ENCODE data around the gene TMEM164. TPM values are rescaled to one million over a fixed set of nuclear protein-coding genes. Genes with fewer than 3 reads are reported as not detected.

TMEM164 gene
- total and polyA plus RNA-seq, 2 of the 4 experiments (the other 2 are of a cell fraction), result 6.3 to 7.1 TPM

DNA sequence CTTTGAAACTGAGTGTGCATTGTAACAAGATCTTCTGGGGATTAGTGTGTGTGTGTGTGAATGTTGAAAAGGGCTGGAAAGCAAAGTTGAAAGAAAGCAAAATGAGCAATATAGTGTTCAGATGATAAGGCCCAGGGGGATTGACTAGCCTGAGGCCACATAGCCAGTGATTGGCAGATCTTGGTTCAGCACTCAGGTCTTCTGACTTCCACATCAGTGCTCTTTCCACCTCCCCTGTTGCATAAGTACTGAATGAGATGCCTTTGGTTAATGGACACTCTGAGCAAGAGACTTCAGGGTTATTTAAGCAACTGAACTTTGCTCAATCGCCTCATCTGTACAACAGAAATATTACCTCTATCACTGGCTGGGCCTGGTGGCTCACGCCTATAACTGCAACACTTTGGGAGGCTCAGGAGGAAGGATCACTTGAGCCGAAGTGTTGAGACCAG lies 120.4 kb downstream of the TMEM164 start:
- Histone ChIP-seq H4K20me1 (ENCODE audit: insufficient read depth, low read length) (no peaks in the 10 kb centered on the region), H3K4me1 (ENCODE audit: control insufficient read depth, insufficient read depth, low read length) (no peaks in the 10 kb centered on the region), H4K5ac (ENCODE audit: low read depth, low read length) (no peak overlapping the region), H3K4ac (ENCODE audit: low read depth, low read length) (no peak overlapping the region), H3K4me2 (ENCODE audit: low read depth, low read length) (no peak overlapping the region), H3K14ac (replicated peaks; ENCODE audit: low read depth, low read length) (no peak overlapping the region), H2BK15ac (ENCODE audit: low read depth, low read length) (no peak overlapping the region), H3K27me3 (ENCODE audit: control insufficient read depth, insufficient read depth, low read length) (no peaks in the 10 kb centered on the region; the same call in 1 of the 2 replicates), H2BK120ac (ENCODE audit: low read depth, low read length) (no peak overlapping the region), H3K23ac (ENCODE audit: low read depth, low read length) (no peak overlapping the region), H3K9me1 (ENCODE audit: insufficient read depth, low read length) (no peaks in the 10 kb centered on the region), H4K91ac (ENCODE audit: insufficient read depth, low read depth, low read length) (no peak overlapping the region), H2AK5ac (ENCODE audit: low read depth, low read length) (no peak overlapping the region), H3K4me3 (ENCODE audit: insufficient read depth, low read depth, low read length) (no peak overlapping the region), H2BK20ac (ENCODE audit: low read depth, low read length) (no peak overlapping the region), H3K9me3 (ENCODE audit: control insufficient read depth, insufficient read depth, low read length) (no peaks in the 10 kb centered on the region), H2BK5ac (ENCODE audit: low read depth, low read length, poor library complexity, severe bottlenecking) (no peak overlapping the region), H3K36me3 (ENCODE audit: control insufficient read depth, insufficient read depth, low read length) (no peaks in the 10 kb centered on the region), H3K9ac (ENCODE audit: low read depth, low read length) (no peak overlapping the region), H3K18ac (ENCODE audit: low read depth, low read length) (no peak overlapping the region), H4K8ac (ENCODE audit: low read depth in 2 of 2, low read length in 2 of 2) (no peak overlapping the region), H3K79me1 (ENCODE audit: low read depth in 1 of 2, low read length in 2 of 2) (no peaks in the 10 kb centered on the region), H3K56ac (ENCODE audit: extremely low read depth, insufficient read depth, low read length) (no peak overlapping the region), H2AK9ac (replicated peaks; ENCODE audit: low read depth, low read length, poor library complexity) (no peak overlapping the region), H2AFZ (replicated peaks; ENCODE audit: low read length, poor library complexity) (no peak overlapping the region), H3K27ac (ENCODE audit: insufficient read depth, low read length) (no peak overlapping the region)
- ATAC-seq (ENCODE audit: low read depth), result no peak; the same call in 1 of the 2 replicates
- dilution Hi-C loops (cut with HindIII; ENCODE audit: low sequenced_read_pairs, unreplicated experiment) (no loop called here), in situ Hi-C loops (cut with MboI; ENCODE audit: low sequenced_read_pairs) (no loop called here), intact Hi-C loops (cut with micrococcal nuclease) (no loop called here)
- BruUV-seq (replicated peaks), result no TSS peak
- POLR2A ChIA-PET (ENCODE audit: unreplicated experiment), result no interaction called here
- CTCF ChIA-PET, result no interaction called here
- TF ChIP-seq BHLHE40 (IDR thresholded peaks at IDR 0.05; ENCODE audit: low read depth, low read length) (no peak), CHD1 (IDR thresholded peaks at IDR 0.05; ENCODE audit: low read depth, low read length) (no peak), MAZ (IDR thresholded peaks at IDR 0.05; ENCODE audit: borderline replicate concordance, low read depth, low read length) (no peak), FOS (IDR thresholded peaks at IDR 0.05; ENCODE audit: low read depth, low read length) (no peak), MAFK (IDR thresholded peaks at IDR 0.05; ENCODE audit: low read depth, low read length) (no peak), MXI1 (IDR thresholded peaks at IDR 0.05; ENCODE audit: borderline replicate concordance, low read depth, low read length) (no peak)
- TF ChIP-seq, protein P1, sequence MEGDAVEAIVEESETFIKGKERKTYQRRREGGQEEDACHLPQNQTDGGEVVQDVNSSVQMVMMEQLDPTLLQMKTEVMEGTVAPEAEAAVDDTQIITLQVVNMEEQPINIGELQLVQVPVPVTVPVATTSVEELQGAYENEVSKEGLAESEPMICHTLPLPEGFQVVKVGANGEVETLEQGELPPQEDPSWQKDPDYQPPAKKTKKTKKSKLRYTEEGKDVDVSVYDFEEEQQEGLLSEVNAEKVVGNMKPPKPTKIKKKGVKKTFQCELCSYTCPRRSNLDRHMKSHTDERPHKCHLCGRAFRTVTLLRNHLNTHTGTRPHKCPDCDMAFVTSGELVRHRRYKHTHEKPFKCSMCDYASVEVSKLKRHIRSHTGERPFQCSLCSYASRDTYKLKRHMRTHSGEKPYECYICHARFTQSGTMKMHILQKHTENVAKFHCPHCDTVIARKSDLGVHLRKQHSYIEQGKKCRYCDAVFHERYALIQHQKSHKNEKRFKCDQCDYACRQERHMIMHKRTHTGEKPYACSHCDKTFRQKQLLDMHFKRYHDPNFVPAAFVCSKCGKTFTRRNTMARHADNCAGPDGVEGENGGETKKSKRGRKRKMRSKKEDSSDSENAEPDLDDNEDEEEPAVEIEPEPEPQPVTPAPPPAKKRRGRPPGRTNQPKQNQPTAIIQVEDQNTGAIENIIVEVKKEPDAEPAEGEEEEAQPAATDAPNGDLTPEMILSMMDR (conservative IDR thresholded peaks at IDR 0.05; ENCODE audit: low read depth, low read length), result no peak
- DNase-seq, result no peak
- no CpG with 5 or more reads among the region's 3 CpGs for WGBS, 2 experiments (ENCODE audit: extremely low coverage in 2 of 2, insufficient read length in 1 of 2)

All from IMR-90 (cell line).